AG09319 (cell line): ENCODE measurements around the gene PLCL1.
"Not testable (repeated sequence)": the region's sequence is repeated elsewhere in the genome, so short reads cannot be mapped to it uniquely, and the experiment has no call there.

Source experiments
- DNase-seq: peaks from one replicate; pipeline ENCODE4 v3.0.0-alpha.2; 2010; ENCODE audit warnings: low read depth; ENCODE audit errors: extremely low read depth
- TF ChIP-seq, protein P1 (sequence below): IDR thresholded peaks from 2 replicates; pipeline ENCODE4 v1.5.1; 2011; ENCODE audit warnings: low read depth, mild to moderate bottlenecking, inconsistent platforms, low read length, moderate library complexity

PLCL1 gene

GRCh38 chr2:198006733-198007132, 202.3 kb downstream of the PLCL1 start:
- TF ChIP-seq, protein P1, sequence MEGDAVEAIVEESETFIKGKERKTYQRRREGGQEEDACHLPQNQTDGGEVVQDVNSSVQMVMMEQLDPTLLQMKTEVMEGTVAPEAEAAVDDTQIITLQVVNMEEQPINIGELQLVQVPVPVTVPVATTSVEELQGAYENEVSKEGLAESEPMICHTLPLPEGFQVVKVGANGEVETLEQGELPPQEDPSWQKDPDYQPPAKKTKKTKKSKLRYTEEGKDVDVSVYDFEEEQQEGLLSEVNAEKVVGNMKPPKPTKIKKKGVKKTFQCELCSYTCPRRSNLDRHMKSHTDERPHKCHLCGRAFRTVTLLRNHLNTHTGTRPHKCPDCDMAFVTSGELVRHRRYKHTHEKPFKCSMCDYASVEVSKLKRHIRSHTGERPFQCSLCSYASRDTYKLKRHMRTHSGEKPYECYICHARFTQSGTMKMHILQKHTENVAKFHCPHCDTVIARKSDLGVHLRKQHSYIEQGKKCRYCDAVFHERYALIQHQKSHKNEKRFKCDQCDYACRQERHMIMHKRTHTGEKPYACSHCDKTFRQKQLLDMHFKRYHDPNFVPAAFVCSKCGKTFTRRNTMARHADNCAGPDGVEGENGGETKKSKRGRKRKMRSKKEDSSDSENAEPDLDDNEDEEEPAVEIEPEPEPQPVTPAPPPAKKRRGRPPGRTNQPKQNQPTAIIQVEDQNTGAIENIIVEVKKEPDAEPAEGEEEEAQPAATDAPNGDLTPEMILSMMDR, result no peak
- DNase-seq, result no peak

GRCh38 chr2:198008230-198008629, 203.8 kb downstream of the PLCL1 start:
- TF ChIP-seq, protein P1, result no peak
- no peak for DNase-seq

GRCh38 chr2:198012025-198012424, 207.6 kb downstream of the PLCL1 start:
- TF ChIP-seq, protein P1, result no peak
- no peak for DNase-seq

GRCh38 chr2:198016243-198016642, 211.8 kb downstream of the PLCL1 start:
- no peak for DNase-seq
- TF ChIP-seq, protein P1, result no peak

DNA sequence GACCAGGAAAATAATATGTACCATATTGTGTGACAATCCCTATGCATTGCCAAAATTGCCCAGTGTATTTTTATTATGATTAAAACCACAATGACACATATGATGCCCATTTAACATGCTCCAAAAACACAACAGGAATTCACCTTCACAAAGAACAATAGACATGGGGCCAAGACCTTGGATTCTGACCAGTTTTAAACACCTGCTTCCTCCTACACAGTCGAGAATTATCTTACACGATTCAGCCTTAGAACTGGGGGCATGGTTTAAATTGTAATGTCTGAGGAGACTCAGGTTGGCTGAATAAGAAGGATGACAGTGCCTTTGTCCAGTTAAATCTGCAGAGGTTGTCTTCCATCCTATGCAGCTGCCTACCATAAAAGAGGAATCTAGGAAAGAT, 212.7 kb downstream of the PLCL1 start:
- TF ChIP-seq, protein P1, result no peak
- DNase-seq, result no peak

DNA sequence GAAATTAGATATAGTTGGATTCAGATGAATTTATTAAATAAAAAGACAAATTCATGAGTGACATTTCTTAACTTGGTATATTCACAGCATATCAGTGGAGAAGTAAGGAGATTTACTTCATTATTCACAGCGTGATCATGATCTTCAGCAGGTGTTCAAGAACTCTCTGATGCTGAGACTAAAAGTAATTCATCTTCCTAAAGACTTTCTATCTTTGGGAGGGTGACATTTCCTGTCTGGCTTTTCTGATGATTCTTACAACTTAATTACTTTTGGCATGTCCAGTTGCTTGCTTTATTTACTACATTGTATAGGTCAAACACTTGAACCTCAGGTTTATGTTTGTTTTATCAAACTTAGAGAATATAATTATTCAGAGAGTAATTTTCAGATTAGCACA, 224.6 kb downstream of the PLCL1 start:
- no peak for DNase-seq
- TF ChIP-seq, protein P1, result no peak

GRCh38 chr2:198029576-198029975, 225.2 kb downstream of the PLCL1 start:
- DNase-seq, result not testable (repeated sequence)

DNA sequence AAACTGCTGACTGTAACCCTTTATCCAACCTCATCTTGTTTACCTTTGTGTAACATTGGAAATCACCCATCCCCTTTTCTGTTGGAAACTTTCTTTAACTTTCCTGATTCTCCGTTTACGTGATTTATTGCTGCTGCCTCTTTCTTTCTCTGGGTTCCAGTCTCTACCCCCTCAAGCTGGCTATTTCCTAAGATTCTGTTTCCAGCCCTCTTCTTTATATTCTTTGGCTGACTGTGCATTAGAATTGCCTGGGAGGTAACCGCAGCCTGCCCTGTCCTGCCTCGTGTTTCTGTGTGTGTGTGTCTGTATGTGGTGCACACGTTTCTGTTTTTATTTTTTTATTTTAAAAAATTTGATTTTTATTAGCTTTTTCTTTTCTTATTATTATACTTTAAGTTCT, 229.2 kb downstream of the PLCL1 start:
- TF ChIP-seq, protein P1, result no peak
- DNase-seq, result no peak
